ENCODE data around the gene C12orf75.

C12orf75 gene

DNA sequence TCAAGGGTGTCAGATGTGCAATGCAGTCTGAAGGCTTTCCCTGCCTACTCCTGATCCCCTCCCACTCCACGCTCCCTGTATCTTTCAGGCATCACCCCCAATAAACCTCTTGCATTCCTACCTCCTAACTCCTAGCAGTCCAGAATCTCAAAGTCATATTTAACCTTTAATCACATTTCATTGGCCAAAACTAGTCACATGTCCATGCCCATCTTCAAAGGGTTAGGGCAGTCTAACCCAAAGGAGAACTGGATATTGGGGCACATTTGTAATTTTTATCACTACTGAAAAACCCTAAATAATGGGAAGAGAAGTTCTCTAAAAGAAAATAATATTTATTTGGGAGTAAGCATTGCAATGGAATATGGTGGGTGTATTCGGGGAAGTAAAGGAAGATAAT, 5.4 kb upstream of the C12orf75 start:
- WGBS (ENCODE audit: extremely low coverage, insufficient coverage, insufficient read length), result 100% methylated on average over 1 of the region's 2 CpGs
- Histone ChIP-seq H2AK5ac (ENCODE audit: low read length) (no peak overlapping the region), H2AFZ (ENCODE audit: insufficient read depth, low read length, poor library complexity) (no peak overlapping the region), H3K79me1 (ENCODE audit: low read length) (peaks cover 6% of the 10 kb centered on the region), H3K36me3 (ENCODE audit: control insufficient read depth in 1 of 2, insufficient read depth in 2 of 2, low read length in 2 of 2) (no peaks in the 10 kb centered on the region), H2BK12ac (ENCODE audit: low read length) (no peak overlapping the region), H3K4ac (ENCODE audit: low read depth, low read length) (no peak overlapping the region), H2BK120ac (ENCODE audit: insufficient read depth, low read length, poor library complexity) (no peak overlapping the region), H4K8ac (ENCODE audit: low read depth, low read length) (no peak overlapping the region), H3K4me2 (ENCODE audit: low read length) (no peak overlapping the region), H3K18ac (ENCODE audit: low read length) (no peak overlapping the region), H3K4me1 (ENCODE audit: control insufficient read depth in 1 of 2, insufficient read depth in 2 of 2, low read length in 2 of 2) (peaks cover 3 to 5% of the 10 kb centered on the region in 2 experiments), H3K9ac (ENCODE audit: low read length) (no peak overlapping the region), H4K91ac (ENCODE audit: low read depth, low read length) (no peak overlapping the region), H3K9me3 (ENCODE audit: insufficient read depth, low read depth, low read length) (no peaks in the 10 kb centered on the region), H3K27me3 (ENCODE audit: insufficient read depth, low read length) (no peaks in the 10 kb centered on the region), H4K12ac (ENCODE audit: low read depth, low read length) (no peak overlapping the region), H2BK5ac (ENCODE audit: low read depth, low read length, poor library complexity) (no peak overlapping the region), H3K14ac (ENCODE audit: low read length) (no peak overlapping the region), H3K27ac (ENCODE audit: low read depth, low read length) (no peak overlapping the region), H3K23ac (ENCODE audit: low read length) (no peak overlapping the region), H3K4me3 (ENCODE audit: low read depth, low read length) (no peak overlapping the region), H3K79me2 (ENCODE audit: control insufficient read depth, insufficient read depth, low read length, poor library complexity) (no peaks in the 10 kb centered on the region)
- no peak for DNase-seq

DNA sequence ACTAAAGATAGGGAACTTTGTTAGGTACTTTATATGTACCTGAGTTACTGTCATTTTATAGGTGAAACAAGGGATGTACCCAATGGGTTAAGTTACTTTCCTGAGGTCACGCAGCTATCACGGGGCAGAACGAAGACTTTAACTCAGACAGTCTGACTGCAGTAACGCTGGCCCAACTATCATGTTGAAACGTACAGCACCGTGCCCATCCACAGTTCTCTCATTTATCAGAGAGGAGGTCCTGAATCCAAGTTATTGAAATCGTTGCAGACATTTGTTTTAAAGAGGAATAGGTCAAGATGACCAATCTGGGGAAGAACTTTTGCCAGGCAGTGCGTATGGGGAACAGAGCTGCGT, 587 bp upstream of the C12orf75 start:
- Histone ChIP-seq H4K12ac (ENCODE audit: low read depth, low read length) (no peak overlapping the region), H2BK120ac (ENCODE audit: insufficient read depth, low read length, poor library complexity) (no peak overlapping the region), H3K4ac (ENCODE audit: low read depth, low read length) (no peak overlapping the region), H2AK5ac (ENCODE audit: low read length) (no peak overlapping the region), H3K4me2 (ENCODE audit: low read length) (peak overlapping the region; percentile 59), H2BK5ac (ENCODE audit: low read depth, low read length, poor library complexity) (no peak overlapping the region), H3K4me1 (ENCODE audit: control insufficient read depth in 1 of 2, insufficient read depth in 2 of 2, low read length in 2 of 2) (peaks cover 4 to 21% of the 10 kb centered on the region in 2 experiments), H3K79me2 (ENCODE audit: control insufficient read depth, insufficient read depth, low read length, poor library complexity) (peaks cover 3% of the 10 kb centered on the region), H3K36me3 (ENCODE audit: control insufficient read depth in 1 of 2, insufficient read depth in 2 of 2, low read length in 2 of 2) (no peaks in the 10 kb centered on the region), H4K8ac (ENCODE audit: low read depth, low read length) (no peak overlapping the region), H3K27me3 (ENCODE audit: insufficient read depth, low read length) (no peaks in the 10 kb centered on the region), H3K9ac (ENCODE audit: low read length) (no peak overlapping the region), H3K9me3 (ENCODE audit: insufficient read depth, low read depth, low read length) (no peaks in the 10 kb centered on the region), H2BK12ac (ENCODE audit: low read length) (no peak overlapping the region), H3K18ac (ENCODE audit: low read length) (no peak overlapping the region), H3K79me1 (ENCODE audit: low read length) (peaks cover 5% of the 10 kb centered on the region), H3K4me3 (ENCODE audit: low read depth, low read length) (no peak overlapping the region), H3K23ac (ENCODE audit: low read length) (no peak overlapping the region), H3K14ac (ENCODE audit: low read length) (no peak overlapping the region), H3K27ac (ENCODE audit: low read depth, low read length) (no peak overlapping the region), H2AFZ (ENCODE audit: insufficient read depth, low read length, poor library complexity) (peak overlapping the region; percentile 60), H4K91ac (ENCODE audit: low read depth, low read length) (no peak overlapping the region)
- no CpG with 5 or more reads among the region's 9 CpGs for WGBS (ENCODE audit: extremely low coverage, insufficient coverage, insufficient read length)
- peak; percentile 16 to 48 for DNase-seq

DNA sequence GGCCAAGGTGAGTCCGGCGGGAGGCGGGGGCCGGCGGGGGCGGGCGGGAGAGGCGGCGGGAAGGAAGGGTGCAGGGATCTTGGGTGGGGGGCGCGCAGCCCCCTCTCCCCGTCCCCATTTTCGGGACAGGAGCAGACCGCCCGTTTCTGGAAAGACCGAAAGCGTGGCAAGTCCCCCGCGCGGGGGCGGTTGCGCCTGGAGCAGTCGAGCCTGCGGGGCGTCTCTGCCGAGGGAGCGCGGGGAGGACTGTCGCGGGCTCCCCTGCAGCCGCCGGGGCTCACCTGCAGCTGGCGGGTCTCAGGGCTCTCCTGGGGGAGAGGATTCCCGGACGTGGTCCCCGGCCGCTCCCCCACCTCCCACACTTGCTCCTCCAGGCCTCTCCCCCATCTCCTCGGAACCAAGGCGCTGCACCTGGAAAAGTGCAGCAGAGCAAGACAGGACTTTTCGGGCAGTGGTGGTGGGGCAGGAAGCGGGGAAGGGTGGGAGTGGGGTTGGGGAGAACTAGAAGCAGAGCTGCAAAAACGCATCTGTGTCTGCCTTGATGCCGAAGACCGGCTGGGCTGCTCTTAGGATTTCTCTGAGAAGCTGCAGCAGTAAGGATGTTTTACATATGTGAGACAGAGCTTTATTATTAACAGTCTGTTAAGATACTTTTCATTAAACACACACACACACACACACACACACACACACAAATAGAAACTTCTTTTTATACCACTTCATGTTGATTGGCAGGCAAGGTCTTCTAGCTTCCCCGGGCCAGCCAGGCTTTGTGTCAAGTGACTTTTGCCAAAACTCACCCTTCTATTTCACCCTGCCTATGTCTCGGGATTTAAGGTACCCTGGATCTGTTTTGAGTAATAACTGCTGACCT, 677 bp downstream of the C12orf75 start:
- Histone ChIP-seq H3K4ac (ENCODE audit: low read depth, low read length) (no peak overlapping the region), H3K79me2 (ENCODE audit: control insufficient read depth, insufficient read depth, low read length, poor library complexity) (peaks cover 3% of the 10 kb centered on the region), H2AFZ (ENCODE audit: insufficient read depth, low read length, poor library complexity) (no peak overlapping the region), H4K8ac (ENCODE audit: low read depth, low read length) (peak overlapping the region; percentile 46), H3K18ac (ENCODE audit: low read length) (peak overlapping the region; percentile 69), H3K9ac (ENCODE audit: low read length) (peak overlapping the region; percentile 82), H3K4me2 (ENCODE audit: low read length) (peak overlapping the region; percentile 90), H3K4me3 (ENCODE audit: low read depth, low read length) (peak overlapping the region; percentile 85), H3K23ac (ENCODE audit: low read length) (no peak overlapping the region), H3K36me3 (ENCODE audit: control insufficient read depth in 1 of 2, insufficient read depth in 2 of 2, low read length in 2 of 2) (no peaks in the 10 kb centered on the region), H3K27me3 (ENCODE audit: insufficient read depth, low read length) (no peaks in the 10 kb centered on the region), H2BK5ac (ENCODE audit: low read depth, low read length, poor library complexity) (peak overlapping the region; percentile 2), H2AK5ac (ENCODE audit: low read length) (no peak overlapping the region), H2BK12ac (ENCODE audit: low read length) (no peak overlapping the region), H3K79me1 (ENCODE audit: low read length) (peaks cover 8% of the 10 kb centered on the region), H3K14ac (ENCODE audit: low read length) (peak overlapping the region; percentile 81), H2BK120ac (ENCODE audit: insufficient read depth, low read length, poor library complexity) (peak overlapping the region; percentile 8), H3K4me1 (ENCODE audit: control insufficient read depth in 1 of 2, insufficient read depth in 2 of 2, low read length in 2 of 2) (peaks cover 3 to 25% of the 10 kb centered on the region in 2 experiments), H4K91ac (ENCODE audit: low read depth, low read length) (peak overlapping the region; percentile 25), H4K12ac (ENCODE audit: low read depth, low read length) (peak overlapping the region; percentile 39), H3K27ac (ENCODE audit: low read depth, low read length) (peak overlapping the region; percentile 50), H3K9me3 (ENCODE audit: insufficient read depth, low read depth, low read length) (no peaks in the 10 kb centered on the region)
- no peak for DNase-seq
- no CpG with 5 or more reads among the region's 46 CpGs for WGBS (ENCODE audit: extremely low coverage, insufficient coverage, insufficient read length)

DNA sequence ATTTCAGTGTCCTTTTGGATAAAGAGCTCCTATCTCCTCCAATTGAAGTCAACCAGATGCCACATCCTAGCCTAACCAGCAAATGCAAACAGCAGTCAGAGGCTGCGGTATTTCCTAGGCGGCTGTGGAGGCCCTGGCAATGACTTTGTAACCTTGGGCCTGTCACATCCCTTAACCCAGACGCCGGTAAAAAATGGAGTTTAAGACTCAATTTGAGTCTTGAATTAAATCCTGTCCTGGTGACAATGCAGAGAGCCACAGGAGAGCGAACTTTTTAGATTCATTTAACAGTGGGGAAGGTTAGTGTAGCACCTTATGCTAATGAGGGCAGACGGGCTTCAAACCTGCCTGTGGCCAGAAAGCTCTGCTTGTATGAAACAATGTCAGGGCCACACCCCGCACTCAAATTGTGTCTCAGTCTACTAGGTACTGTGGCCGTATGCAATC, 1.3 kb downstream of the C12orf75 start:
- no peak overlapping the region for H3K4me3 ChIP-seq (ENCODE audit: low read depth, low read length)
- no peaks in the 10 kb centered on the region for H3K9me3 ChIP-seq (ENCODE audit: insufficient read depth, low read depth, low read length)
- peak overlapping the region; percentile 50 for H3K27ac ChIP-seq (ENCODE audit: low read depth, low read length)
- no peaks in the 10 kb centered on the region for H3K27me3 ChIP-seq (ENCODE audit: insufficient read depth, low read length)
- H2BK12ac ChIP-seq (ENCODE audit: low read length), result no peak overlapping the region
- peaks cover 0 to 2% of the 10 kb centered on the region in 2 experiments for H3K36me3 ChIP-seq (ENCODE audit: control insufficient read depth in 1 of 2, insufficient read depth in 2 of 2, low read length in 2 of 2)
- H2AK5ac ChIP-seq (ENCODE audit: low read length), result no peak overlapping the region
- peaks cover 3 to 30% of the 10 kb centered on the region in 2 experiments for H3K4me1 ChIP-seq (ENCODE audit: control insufficient read depth in 1 of 2, insufficient read depth in 2 of 2, low read length in 2 of 2)
- WGBS (ENCODE audit: extremely low coverage, insufficient coverage, insufficient read length), result no CpG with 5 or more reads among the region's 8 CpGs
- DNase-seq, result peak; percentile 37 to 63
- no peak overlapping the region for H3K4ac ChIP-seq (ENCODE audit: low read depth, low read length)
- H3K23ac ChIP-seq (ENCODE audit: low read length), result no peak overlapping the region
- H2BK120ac ChIP-seq (ENCODE audit: insufficient read depth, low read length, poor library complexity), result no peak overlapping the region
- peaks cover 5% of the 10 kb centered on the region for H3K79me2 ChIP-seq (ENCODE audit: control insufficient read depth, insufficient read depth, low read length, poor library complexity)
- H3K4me2 ChIP-seq (ENCODE audit: low read length), result peak overlapping the region; percentile 90
- H2BK5ac ChIP-seq (ENCODE audit: low read depth, low read length, poor library complexity), result peak overlapping the region; percentile 2
- H3K9ac ChIP-seq (ENCODE audit: low read length), result peak overlapping the region; percentile 71
- no peak overlapping the region for H4K8ac ChIP-seq (ENCODE audit: low read depth, low read length)
- no peak overlapping the region for H3K14ac ChIP-seq (ENCODE audit: low read length)
- no peak overlapping the region for H2AFZ ChIP-seq (ENCODE audit: insufficient read depth, low read length, poor library complexity)
- H4K91ac ChIP-seq (ENCODE audit: low read depth, low read length), result peak overlapping the region; percentile 25
- H4K12ac ChIP-seq (ENCODE audit: low read depth, low read length), result no peak overlapping the region
- no peak overlapping the region for H3K18ac ChIP-seq (ENCODE audit: low read length)
- peaks cover 8% of the 10 kb centered on the region for H3K79me1 ChIP-seq (ENCODE audit: low read length)
